NK-92 treated with Interleukin-12 subunit alpha and Interleukin-12 subunit beta, amount 100 ng/mL, for 24 hours (cell line): ENCODE results near the gene ZIC1.

ENCODE experiments used
- DNase-seq: peaks from one replicate; lab custom pipeline; 2025; lab: John Stamatoyannopoulos, UW

ZIC1 gene

GRCh38 chr3:147410116-147410525 lies 956 bp downstream of the ZIC1 start:
- DNase-seq: no peak

- DNase-seq: no peak
Observed at GRCh38 chr3:147410526-147411237, 1.5 kb downstream of the ZIC1 start.

GRCh38 chr3:147411238-147411814 lies 2.2 kb downstream of the ZIC1 start:
- no peak for DNase-seq

GRCh38 chr3:147411815-147412241 lies 2.7 kb downstream of the ZIC1 start:
- no peak for DNase-seq

GRCh38 chr3:147412261-147412916 lies 3.2 kb downstream of the ZIC1 start:
- DNase-seq: no peak

GRCh38 chr3:147412917-147413685 lies 3.9 kb downstream of the ZIC1 start:
- no peak for DNase-seq

GRCh38 chr3:147413686-147414389 lies 4.7 kb downstream of the ZIC1 start:
- no peak for DNase-seq

GRCh38 chr3:147414390-147415138 lies 5.4 kb downstream of the ZIC1 start:
- DNase-seq: no peak

- no peak for DNase-seq
Observed at GRCh38 chr3:147415286-147415685, 6.1 kb downstream of the ZIC1 start.

GRCh38 chr3:147415874-147416273 lies 6.7 kb downstream of the ZIC1 start:
- no peak for DNase-seq

- DNase-seq: no peak
Observed at GRCh38 chr3:147416931-147417330, 7.8 kb downstream of the ZIC1 start.

- DNase-seq: no peak
Observed at GRCh38 chr3:147417551-147418295, 8.6 kb downstream of the ZIC1 start.

GRCh38 chr3:147418371-147418781 lies 9.2 kb downstream of the ZIC1 start:
- DNase-seq: no peak

GRCh38 chr3:147418808-147419701 lies 9.9 kb downstream of the ZIC1 start:
- DNase-seq: no peak

GRCh38 chr3:147419781-147420224 lies 10.6 kb downstream of the ZIC1 start:
- no peak for DNase-seq

GRCh38 chr3:147420353-147421183 lies 11.4 kb downstream of the ZIC1 start:
- DNase-seq: no peak

- DNase-seq: no peak
Observed at GRCh38 chr3:147421184-147421912, 12.2 kb downstream of the ZIC1 start.

- no peak for DNase-seq
Observed at GRCh38 chr3:147422196-147422595, 13.0 kb downstream of the ZIC1 start.
